Measurements from ENCODE around the gene FRMD4B.
"Not testable (repeated sequence)": the region's sequence is repeated elsewhere in the genome, so short reads cannot be mapped to it uniquely, and the experiment has no call there.

The FRMD4B gene

DNA sequence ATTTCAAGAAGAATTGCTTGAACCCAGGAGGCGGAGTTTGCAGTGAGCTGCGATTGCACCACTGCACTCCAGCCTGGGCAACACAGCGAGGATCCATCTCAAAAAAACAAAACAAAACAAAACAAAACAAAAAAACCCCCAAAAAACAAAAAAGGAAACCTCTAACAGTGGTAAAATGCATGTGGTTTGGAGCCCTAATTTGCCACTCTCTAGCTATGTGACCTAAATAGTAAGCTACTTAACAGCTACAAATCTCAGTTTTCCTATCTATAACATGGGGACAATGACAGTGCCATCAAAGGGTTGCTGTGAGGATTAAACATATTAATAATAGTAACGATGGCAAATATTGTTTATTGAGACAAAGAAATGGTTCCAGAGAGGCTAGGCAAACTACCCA, 144.1 kb downstream of the FRMD4B start:
- no peaks in the 10 kb centered on the region for H3K36me3 ChIP-seq (ENCODE audit: control insufficient read depth, insufficient read depth, low read length)
- H3K4me3 ChIP-seq (ENCODE audit: low read length), result no peak overlapping the region
- no peak overlapping the region for H3K9ac ChIP-seq (ENCODE audit: low read length)
- H3K27me3 ChIP-seq (ENCODE audit: control insufficient read depth, insufficient read depth, low read length), result no peaks in the 10 kb centered on the region
- peaks cover 13% of the 10 kb centered on the region for H3K4me1 ChIP-seq (ENCODE audit: control insufficient read depth, insufficient read depth, low read length)
- H3K9me3 ChIP-seq (ENCODE audit: control insufficient read depth, low read length), result no peaks in the 10 kb centered on the region

DNA sequence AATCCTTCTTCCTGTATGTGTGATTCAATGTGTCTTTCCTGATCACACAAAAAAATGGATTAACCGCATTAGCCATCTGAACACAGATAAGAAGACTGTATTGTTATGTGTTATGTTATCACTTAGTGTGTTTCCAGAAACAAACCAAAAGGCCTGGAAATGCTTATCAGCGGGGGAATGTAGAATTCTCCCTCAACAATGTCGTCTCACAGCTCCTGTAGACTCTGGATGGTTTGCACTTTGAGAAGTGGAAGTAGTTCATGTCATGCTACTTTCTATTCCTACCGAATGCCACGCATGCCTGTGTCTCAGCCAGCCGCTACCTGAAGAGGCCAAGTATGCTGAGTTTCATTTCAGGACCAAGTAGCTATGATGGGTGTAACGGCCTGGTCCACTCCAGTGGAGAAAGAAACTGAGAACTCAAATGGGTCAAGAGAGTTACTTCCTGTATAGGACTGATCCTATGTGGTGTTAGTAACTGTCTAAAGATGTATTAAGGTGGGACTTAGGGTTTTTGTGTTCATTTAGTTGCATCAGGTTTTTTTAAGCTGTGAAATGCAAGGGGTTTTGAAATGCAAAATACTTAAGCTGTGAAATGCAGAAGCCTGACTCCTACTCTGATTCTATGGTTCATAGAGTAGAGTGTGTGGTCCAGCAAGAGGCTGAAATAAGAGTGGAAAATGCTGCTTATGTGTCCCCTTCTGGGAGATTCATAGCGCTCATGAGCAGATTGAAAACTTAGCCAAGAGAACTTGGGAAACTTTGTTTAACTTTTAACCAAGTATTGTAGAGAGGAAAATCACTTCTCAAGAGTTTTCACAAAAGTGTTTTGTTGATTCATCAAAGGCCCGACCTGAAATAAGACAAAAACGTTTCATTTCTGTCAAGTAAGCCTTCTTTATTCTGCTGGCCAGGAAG, 145.0 kb downstream of the FRMD4B start:
- no peak overlapping the region for H3K9ac ChIP-seq (ENCODE audit: low read length)
- no peaks in the 10 kb centered on the region for H3K27me3 ChIP-seq (ENCODE audit: control insufficient read depth, insufficient read depth, low read length)
- H3K4me3 ChIP-seq (ENCODE audit: low read length), result no peak overlapping the region
- H3K36me3 ChIP-seq (ENCODE audit: control insufficient read depth, insufficient read depth, low read length), result no peaks in the 10 kb centered on the region
- H3K4me1 ChIP-seq (ENCODE audit: control insufficient read depth, insufficient read depth, low read length), result peaks cover 14% of the 10 kb centered on the region
- no peaks in the 10 kb centered on the region for H3K9me3 ChIP-seq (ENCODE audit: control insufficient read depth, low read length)

DNA sequence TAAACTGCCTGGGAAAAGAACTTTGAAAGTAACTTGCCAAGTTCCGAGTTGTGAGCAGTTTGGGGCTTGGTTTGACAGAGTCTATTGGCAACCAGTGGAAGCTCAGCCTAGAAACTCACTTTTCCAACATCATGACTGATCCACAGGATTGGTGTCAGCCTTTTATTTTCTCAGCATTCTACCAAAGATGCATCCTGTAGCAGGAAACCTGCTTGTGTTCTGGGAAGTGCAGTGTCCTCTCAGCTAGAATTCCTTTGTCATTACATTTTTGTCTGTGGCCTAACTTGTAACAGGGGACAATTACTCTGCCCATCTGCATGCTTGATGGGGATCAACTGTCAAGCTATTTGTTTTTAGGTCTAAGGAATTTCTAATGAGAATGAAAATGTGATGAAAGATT, 146.8 kb downstream of the FRMD4B start:
- Histone ChIP-seq H3K27me3 (ENCODE audit: control insufficient read depth, insufficient read depth, low read length) (no peaks in the 10 kb centered on the region), H3K9me3 (ENCODE audit: control insufficient read depth, low read length) (no peaks in the 10 kb centered on the region), H3K36me3 (ENCODE audit: control insufficient read depth, insufficient read depth, low read length) (no peaks in the 10 kb centered on the region), H3K4me3 (ENCODE audit: low read length) (no peak overlapping the region), H3K9ac (ENCODE audit: low read length) (no peak overlapping the region), H3K4me1 (ENCODE audit: control insufficient read depth, insufficient read depth, low read length) (peaks cover 23% of the 10 kb centered on the region)

DNA sequence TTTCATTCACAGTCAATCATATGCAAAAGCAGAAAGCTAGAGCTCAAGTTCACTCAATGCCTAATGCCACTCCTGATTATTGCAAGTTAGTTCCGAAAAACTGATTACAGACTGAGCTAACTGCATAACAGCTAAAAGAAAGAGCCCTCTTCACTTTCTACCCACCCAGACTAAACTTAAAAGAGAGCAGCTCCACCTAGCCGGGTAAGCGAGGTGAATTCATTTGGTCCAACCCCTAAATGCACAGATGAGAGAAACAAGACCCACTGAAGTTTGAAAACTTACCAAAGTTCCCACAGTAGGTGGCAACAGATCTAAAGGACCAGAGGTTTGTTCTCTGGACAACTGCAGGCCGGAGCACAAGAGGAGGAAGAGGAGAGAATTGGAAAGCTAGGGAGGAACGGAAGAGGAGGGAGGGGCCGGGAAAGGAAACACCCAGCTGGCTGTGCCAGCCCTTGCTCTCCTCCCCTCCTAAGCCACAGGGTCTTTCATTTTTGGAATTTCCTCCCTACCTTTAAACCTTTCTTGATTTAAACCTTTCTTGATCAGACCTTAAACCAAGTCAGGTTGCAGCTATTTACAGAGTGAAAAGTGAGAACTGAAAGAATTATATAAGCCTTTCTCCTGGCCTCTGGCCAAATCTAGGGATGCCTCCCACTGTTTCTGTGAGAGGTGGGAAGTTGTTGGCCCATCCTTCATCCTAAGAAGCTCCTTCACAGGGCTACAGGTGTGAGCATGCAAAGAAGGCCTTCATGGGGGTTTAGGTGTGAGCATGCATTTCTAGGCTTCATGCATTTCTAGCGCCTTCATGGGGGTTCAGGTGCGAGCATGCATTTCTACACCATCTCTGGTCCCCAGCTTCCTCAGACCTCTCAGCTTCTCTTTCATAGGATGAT, 148.8 kb downstream of the FRMD4B start:
- Histone ChIP-seq H3K4me1 (ENCODE audit: control insufficient read depth, insufficient read depth, low read length) (peaks cover 24% of the 10 kb centered on the region), H3K9me3 (ENCODE audit: control insufficient read depth, low read length) (no peaks in the 10 kb centered on the region), H3K36me3 (ENCODE audit: control insufficient read depth, insufficient read depth, low read length) (no peaks in the 10 kb centered on the region), H3K4me3 (ENCODE audit: low read length) (peak overlapping the region; percentile 45), H3K27me3 (ENCODE audit: control insufficient read depth, insufficient read depth, low read length) (no peaks in the 10 kb centered on the region), H3K9ac (ENCODE audit: low read length) (peak overlapping the region; percentile 68)

DNA sequence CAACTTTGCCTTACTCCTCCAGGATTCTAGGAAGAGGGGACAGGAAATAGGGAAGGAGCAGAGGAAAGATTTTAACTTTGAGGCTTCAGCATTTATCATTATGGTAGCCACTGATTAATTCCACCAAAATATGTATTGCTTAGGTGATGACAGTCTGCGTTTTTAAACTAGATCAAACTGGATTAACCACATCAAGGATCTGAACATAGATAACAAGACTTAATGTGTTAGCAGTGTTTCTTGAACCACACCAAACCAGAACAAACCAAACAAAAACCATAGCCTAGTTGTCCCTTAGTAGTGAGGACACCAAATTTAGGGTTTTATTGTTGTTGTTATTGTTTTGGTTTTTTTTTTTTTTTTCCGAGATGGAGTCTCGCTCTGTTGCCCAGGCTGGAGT, 150.0 kb downstream of the FRMD4B start:
- Histone ChIP-seq H3K4me1 (ENCODE audit: control insufficient read depth, insufficient read depth, low read length) (peaks cover 35% of the 10 kb centered on the region), H3K9ac (ENCODE audit: low read length) (no peak overlapping the region), H3K36me3 (ENCODE audit: control insufficient read depth, insufficient read depth, low read length) (no peaks in the 10 kb centered on the region), H3K27me3 (ENCODE audit: control insufficient read depth, insufficient read depth, low read length) (no peaks in the 10 kb centered on the region), H3K9me3 (ENCODE audit: control insufficient read depth, low read length) (no peaks in the 10 kb centered on the region), H3K4me3 (ENCODE audit: low read length) (no peak overlapping the region)

DNA sequence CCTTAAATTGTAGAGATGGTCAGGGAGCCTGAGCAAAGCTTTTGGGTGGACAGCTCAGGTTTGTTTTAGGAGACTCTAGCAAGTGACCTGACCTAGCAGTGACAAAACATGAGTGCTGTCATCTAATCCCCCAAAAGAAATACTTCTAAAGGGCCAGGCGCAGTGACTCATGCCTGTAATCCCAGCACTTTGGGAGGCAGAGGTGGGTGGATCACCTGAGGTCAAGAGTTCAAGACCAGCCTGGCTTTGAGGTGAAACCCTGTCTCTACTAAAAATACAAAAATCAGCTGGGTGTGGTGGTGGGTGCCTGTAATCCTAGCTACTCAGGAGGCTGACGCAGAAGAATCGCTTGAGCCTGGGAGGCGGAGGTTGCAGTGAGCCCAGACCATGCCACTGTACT, 150.7 kb downstream of the FRMD4B start:
- H3K27me3 ChIP-seq (ENCODE audit: control insufficient read depth, insufficient read depth, low read length); H3K36me3 ChIP-seq (ENCODE audit: control insufficient read depth, insufficient read depth, low read length); H3K4me3 ChIP-seq (ENCODE audit: low read length); H3K9ac ChIP-seq (ENCODE audit: low read length); H3K9me3 ChIP-seq (ENCODE audit: control insufficient read depth, low read length): not testable (repeated sequence)
- peaks cover 33% of the 10 kb centered on the region for H3K4me1 ChIP-seq (ENCODE audit: control insufficient read depth, insufficient read depth, low read length)

DNA sequence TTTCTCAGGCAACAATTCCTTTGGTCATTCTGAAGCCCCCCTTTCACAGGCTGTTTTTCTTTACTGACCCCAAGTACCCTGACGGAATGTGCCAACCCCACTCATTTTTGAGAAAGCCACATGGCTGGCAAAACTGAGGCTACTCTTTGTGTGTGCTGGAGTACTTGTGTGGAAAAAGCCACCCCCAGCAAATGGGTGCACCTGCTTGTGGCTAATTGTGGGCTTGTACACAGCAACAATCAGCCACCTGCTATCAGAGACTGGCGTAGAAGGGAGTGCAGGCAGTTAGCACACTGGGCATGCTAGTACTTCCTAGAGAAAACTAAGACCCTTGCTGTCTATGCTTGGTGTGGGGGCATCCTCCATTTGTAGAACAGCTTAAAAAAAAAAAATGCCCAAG, 153.4 kb downstream of the FRMD4B start:
- no peaks in the 10 kb centered on the region for H3K9me3 ChIP-seq (ENCODE audit: control insufficient read depth, low read length)
- H3K36me3 ChIP-seq (ENCODE audit: control insufficient read depth, insufficient read depth, low read length), result no peaks in the 10 kb centered on the region
- no peaks in the 10 kb centered on the region for H3K27me3 ChIP-seq (ENCODE audit: control insufficient read depth, insufficient read depth, low read length)
- no peak overlapping the region for H3K4me3 ChIP-seq (ENCODE audit: low read length)
- peaks cover 38% of the 10 kb centered on the region for H3K4me1 ChIP-seq (ENCODE audit: control insufficient read depth, insufficient read depth, low read length)
- peak overlapping the region; percentile 28 for H3K9ac ChIP-seq (ENCODE audit: low read length)

DNA sequence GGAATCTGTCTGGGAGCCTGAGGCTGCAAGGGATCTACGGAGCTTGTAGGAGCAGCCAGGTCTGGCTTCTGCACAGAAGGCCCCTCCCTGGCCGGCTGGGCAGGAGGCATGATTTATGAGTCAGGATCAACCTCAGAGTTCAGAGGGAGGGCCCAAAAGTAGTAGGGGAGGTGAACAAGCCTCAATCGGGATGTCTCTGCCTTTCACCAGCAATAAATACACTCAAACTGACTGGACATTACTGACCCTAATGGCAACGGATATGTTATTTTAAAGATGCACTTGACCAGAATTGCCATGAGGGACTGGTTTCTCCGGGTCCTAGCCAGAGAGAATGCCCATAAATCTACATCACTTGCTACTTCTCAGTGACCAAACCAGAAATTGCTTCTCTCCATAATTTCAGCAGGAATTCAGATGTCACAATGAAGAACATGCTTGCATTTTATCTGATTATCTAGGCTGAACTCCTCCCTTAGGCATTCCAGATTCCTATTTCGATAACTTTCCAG, 153.9 kb downstream of the FRMD4B start:
- no peaks in the 10 kb centered on the region for H3K36me3 ChIP-seq (ENCODE audit: control insufficient read depth, insufficient read depth, low read length)
- H3K4me1 ChIP-seq (ENCODE audit: control insufficient read depth, insufficient read depth, low read length), result peaks cover 41% of the 10 kb centered on the region
- H3K4me3 ChIP-seq (ENCODE audit: low read length), result no peak overlapping the region
- no peaks in the 10 kb centered on the region for H3K27me3 ChIP-seq (ENCODE audit: control insufficient read depth, insufficient read depth, low read length)
- no peaks in the 10 kb centered on the region for H3K9me3 ChIP-seq (ENCODE audit: control insufficient read depth, low read length)
- peak overlapping the region; percentile 28 for H3K9ac ChIP-seq (ENCODE audit: low read length)

DNA sequence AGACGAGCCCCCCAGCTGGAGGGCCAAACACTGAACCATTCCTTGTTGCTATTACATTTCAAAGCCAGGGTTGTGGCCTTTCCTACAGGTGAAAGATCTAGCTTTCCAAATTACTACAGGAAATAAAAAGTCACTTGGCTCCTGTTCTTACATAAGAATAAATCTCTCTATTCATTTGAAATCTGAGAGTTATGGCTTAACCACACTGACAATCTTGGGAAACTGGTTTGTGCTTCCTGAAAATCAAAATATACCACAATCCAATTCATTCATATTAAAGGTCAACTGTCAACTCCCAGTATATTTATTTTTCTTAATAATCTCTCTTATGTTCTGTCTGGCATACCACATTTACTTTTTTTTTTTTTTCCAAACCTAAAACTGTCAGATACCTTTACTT, 159.8 kb downstream of the FRMD4B start:
- no peak overlapping the region for H3K9ac ChIP-seq (ENCODE audit: low read length)
- no peaks in the 10 kb centered on the region for H3K27me3 ChIP-seq (ENCODE audit: control insufficient read depth, insufficient read depth, low read length)
- H3K4me1 ChIP-seq (ENCODE audit: control insufficient read depth, insufficient read depth, low read length), result peaks cover 27% of the 10 kb centered on the region
- H3K4me3 ChIP-seq (ENCODE audit: low read length), result no peak overlapping the region
- H3K36me3 ChIP-seq (ENCODE audit: control insufficient read depth, insufficient read depth, low read length), result no peaks in the 10 kb centered on the region
- H3K9me3 ChIP-seq (ENCODE audit: control insufficient read depth, low read length), result no peaks in the 10 kb centered on the region

DNA sequence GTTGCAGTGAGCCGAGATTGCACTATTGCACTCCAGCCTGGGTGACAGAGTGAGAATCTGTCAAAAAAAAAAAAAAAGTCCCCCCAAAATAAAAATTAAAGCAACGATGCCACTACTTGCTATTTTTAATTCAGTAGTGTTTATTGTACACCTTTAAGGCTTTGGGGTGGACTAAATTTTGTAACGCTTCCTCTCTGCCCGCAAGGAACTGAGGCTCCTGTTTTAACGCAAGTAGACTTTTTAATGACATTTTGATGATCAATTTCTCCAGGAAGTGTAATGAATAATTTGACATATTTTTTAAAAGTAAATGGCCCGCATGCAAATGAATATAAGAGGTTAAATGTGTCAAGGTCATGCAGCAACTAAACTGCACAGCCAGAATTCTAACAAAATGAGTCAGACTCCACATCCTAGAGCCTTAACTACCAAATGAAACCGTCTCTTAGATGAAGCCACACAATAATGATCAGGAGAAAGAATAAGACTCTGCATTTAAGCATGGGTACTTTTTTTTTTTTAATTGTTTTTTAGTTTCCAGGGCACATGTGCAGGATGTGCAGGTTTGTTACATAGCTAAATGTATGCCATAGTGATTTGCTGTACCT, 166.7 kb downstream of the FRMD4B start:
- Histone ChIP-seq H3K36me3 (ENCODE audit: control insufficient read depth, insufficient read depth, low read length) (no peaks in the 10 kb centered on the region), H3K27me3 (ENCODE audit: control insufficient read depth, insufficient read depth, low read length) (no peaks in the 10 kb centered on the region), H3K4me1 (ENCODE audit: control insufficient read depth, insufficient read depth, low read length) (no peaks in the 10 kb centered on the region), H3K9me3 (ENCODE audit: control insufficient read depth, low read length) (no peaks in the 10 kb centered on the region), H3K9ac (ENCODE audit: low read length) (no peak overlapping the region), H3K4me3 (ENCODE audit: low read length) (no peak overlapping the region)

DNA sequence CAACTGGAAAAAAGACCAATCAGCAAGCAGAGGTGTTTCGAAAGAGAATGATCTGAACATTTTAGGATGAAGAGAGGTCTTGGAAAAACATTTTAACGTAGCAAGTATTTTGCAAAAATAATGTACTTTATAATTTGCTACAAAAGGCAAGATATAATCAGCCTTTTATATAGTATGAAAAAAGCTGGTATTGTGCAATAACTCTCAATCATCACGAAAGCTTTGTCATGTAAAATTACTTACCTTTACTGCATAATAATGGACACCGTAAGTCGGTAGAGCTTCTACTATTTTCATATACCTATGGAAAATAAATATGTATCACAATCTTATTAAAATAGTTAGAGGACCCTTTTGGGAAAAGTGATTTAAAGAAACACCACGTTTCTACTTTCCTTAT, 167.8 kb downstream of the FRMD4B start:
- Histone ChIP-seq H3K9me3 (ENCODE audit: control insufficient read depth, low read length) (no peaks in the 10 kb centered on the region), H3K4me3 (ENCODE audit: low read length) (no peak overlapping the region), H3K36me3 (ENCODE audit: control insufficient read depth, insufficient read depth, low read length) (no peaks in the 10 kb centered on the region), H3K27me3 (ENCODE audit: control insufficient read depth, insufficient read depth, low read length) (no peaks in the 10 kb centered on the region), H3K9ac (ENCODE audit: low read length) (no peak overlapping the region), H3K4me1 (ENCODE audit: control insufficient read depth, insufficient read depth, low read length) (peaks cover 8% of the 10 kb centered on the region)

DNA sequence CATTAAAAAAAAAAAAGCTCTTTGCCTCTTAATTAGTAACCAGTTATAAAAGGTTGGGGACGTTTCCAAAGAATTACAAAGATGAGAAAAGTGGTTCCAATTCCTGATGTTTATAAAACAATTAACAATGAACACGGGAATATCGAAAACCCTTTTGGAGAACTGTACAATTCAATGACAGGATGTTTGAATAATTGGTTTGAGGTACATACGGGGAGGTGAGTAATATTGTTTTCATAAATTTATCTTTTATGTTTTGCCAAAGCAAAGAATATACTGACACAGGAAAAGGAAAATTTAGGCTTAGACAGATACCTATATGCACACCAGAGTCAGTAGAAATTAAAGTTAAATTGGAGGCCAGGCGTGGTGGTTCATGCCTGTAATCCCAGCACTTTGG, 168.9 kb downstream of the FRMD4B start:
- no peak overlapping the region for H3K9ac ChIP-seq (ENCODE audit: low read length)
- no peaks in the 10 kb centered on the region for H3K27me3 ChIP-seq (ENCODE audit: control insufficient read depth, insufficient read depth, low read length)
- no peaks in the 10 kb centered on the region for H3K36me3 ChIP-seq (ENCODE audit: control insufficient read depth, insufficient read depth, low read length)
- H3K4me3 ChIP-seq (ENCODE audit: low read length), result no peak overlapping the region
- peaks cover 14% of the 10 kb centered on the region for H3K4me1 ChIP-seq (ENCODE audit: control insufficient read depth, insufficient read depth, low read length)
- no peaks in the 10 kb centered on the region for H3K9me3 ChIP-seq (ENCODE audit: control insufficient read depth, low read length)
